Measurements from ENCODE around the gene GPR39.

DNA sequence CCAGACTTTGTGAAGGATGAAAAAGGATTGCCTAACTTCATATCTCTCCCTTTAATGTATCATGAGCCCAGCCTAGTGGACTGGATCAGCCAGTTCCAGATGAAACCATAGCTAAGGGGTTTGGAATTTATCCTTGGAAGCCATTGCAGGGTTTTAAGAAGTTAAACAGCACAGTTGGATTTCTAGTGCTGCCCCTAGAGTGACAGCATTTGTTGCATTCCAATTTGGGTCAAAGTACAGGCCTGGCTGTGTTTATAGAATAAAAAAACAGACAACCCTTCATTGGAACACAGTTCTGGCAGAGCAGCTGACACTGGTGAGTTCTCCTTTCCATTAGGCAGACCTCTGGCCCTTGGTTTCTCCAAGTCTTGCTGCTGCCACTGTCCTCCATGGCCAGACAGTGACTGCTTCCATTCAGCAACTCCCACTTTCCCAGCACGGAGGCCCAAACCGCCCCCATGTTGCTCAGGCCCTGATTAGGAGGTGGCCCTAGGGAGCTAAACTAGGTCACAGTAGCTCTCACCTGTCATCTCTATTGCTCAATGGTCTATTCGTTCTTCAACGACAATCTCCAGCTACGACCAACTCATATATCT, 8.0 kb downstream of the GPR39 start:
- TF ChIP-seq, protein P1, sequence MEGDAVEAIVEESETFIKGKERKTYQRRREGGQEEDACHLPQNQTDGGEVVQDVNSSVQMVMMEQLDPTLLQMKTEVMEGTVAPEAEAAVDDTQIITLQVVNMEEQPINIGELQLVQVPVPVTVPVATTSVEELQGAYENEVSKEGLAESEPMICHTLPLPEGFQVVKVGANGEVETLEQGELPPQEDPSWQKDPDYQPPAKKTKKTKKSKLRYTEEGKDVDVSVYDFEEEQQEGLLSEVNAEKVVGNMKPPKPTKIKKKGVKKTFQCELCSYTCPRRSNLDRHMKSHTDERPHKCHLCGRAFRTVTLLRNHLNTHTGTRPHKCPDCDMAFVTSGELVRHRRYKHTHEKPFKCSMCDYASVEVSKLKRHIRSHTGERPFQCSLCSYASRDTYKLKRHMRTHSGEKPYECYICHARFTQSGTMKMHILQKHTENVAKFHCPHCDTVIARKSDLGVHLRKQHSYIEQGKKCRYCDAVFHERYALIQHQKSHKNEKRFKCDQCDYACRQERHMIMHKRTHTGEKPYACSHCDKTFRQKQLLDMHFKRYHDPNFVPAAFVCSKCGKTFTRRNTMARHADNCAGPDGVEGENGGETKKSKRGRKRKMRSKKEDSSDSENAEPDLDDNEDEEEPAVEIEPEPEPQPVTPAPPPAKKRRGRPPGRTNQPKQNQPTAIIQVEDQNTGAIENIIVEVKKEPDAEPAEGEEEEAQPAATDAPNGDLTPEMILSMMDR (IDR thresholded peaks at IDR 0.05) = no peak
- TF ChIP-seq POLR2A (IDR thresholded peaks at IDR 0.05) = no peak
